D341Med (cell line): Measurements from ENCODE around the gene PZP.
A peak's percentile ranks its signal among the peaks of the same experiment; 100 is the strongest.
"Not testable (repeated sequence)": the region's sequence is repeated elsewhere in the genome, so short reads cannot be mapped to it uniquely, and the experiment has no call there.

ENCODE experiments used
- DNase-seq: peaks from one replicate; pipeline ENCODE4 v3.0.0; 2012; ENCODE audit warnings: low spot score

PZP gene

GRCh38 chr12:9180810-9181209 lies 27.4 kb downstream of the PZP start:
- DNase-seq = no peak

- no peak for DNase-seq
Measured at GRCh38 chr12:9179781-9180180, 28.4 kb downstream of the PZP start.

GRCh38 chr12:9169979-9170634 lies 38.1 kb downstream of the PZP start:
- DNase-seq = no peak

DNA sequence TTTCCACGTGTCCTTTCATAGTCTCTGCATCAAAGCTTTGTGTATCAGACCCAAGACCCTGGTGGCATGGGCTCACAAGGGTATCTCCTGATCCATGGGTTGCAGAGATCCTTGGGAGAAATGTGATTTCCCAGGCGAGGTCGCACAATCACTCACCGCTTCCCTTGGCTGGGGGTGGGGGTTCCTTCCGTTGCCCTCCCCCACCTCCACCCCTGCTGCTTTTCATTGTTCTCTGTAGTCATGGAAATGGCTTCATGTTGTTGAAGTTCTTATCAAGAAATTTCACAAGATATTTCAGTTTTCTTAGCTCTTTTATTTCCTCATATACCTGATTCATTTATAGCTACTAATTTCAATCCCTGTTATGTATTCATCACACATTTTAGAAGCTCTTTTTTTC lies 40.9 kb downstream of the PZP start:
- DNase-seq = not testable (repeated sequence)

DNA sequence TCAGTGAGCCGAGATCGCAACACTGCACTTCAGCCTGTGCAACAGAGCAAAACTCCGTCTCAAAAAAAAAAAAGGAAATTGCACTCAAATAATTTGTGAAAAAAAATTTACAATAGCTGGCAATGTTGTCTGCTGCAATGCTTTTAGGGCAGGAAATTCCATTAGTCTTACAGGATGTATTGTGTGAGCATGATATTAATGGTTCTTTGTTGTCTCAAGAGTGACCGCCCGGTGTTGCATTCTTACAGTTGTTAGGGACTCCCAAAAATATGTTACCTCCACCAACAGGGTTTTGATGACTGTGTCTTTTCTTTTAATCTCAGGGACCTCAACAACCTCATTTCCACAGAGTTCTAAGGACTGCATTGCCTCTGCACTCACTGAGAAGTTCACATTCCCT lies 44.8 kb downstream of the PZP start:
- no peak for DNase-seq

GRCh38 chr12:9156119-9156518 lies 52.1 kb downstream of the PZP start:
- no peak for DNase-seq

GRCh38 chr12:9149372-9149771 lies 58.8 kb downstream of the PZP start:
- DNase-seq = no peak

DNA sequence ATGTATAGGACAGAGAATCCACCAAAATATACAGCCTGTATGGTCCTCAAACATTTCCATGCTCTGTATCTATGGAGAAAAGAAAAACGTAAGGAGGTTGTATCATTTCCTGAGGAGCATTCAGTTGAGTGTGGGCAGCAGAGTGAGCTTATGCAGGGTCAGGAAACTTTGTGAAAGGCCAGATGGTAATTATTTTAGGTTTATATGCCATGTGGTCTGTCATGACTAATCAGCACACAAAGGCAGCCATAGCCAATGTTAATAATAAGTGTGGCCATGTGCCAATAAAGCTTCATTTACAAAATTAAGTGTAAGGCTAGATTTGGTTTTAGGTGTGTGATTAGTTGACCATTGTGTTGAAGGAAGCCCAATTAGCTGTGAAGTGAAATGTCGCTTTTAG lies 59.3 kb downstream of the PZP start:
- no peak for DNase-seq

- no peak for DNase-seq
Measured at GRCh38 chr12:9147461-9147860, 60.7 kb downstream of the PZP start.

DNA sequence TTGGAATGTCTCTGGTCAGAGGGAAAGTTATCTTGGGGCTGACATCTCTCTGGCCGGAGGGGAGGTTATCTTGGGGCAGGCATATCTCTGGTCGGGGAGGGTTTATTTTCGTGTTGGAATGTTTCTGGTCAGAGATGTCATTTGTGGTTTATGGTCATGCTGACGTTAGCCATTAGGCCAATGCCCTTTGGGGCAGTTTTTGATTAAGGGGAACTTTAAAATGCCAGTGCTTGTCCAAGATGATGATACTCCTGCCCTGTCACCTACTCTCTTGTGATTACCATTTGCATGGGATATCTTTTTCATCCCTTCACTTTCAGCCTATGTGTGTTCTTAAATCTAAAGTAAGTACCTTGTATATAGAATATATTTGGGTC lies 63.5 kb downstream of the PZP start:
- no peak for DNase-seq

- no peak for DNase-seq
Measured at GRCh38 chr12:9143929-9144729, 64.1 kb downstream of the PZP start.

DNA sequence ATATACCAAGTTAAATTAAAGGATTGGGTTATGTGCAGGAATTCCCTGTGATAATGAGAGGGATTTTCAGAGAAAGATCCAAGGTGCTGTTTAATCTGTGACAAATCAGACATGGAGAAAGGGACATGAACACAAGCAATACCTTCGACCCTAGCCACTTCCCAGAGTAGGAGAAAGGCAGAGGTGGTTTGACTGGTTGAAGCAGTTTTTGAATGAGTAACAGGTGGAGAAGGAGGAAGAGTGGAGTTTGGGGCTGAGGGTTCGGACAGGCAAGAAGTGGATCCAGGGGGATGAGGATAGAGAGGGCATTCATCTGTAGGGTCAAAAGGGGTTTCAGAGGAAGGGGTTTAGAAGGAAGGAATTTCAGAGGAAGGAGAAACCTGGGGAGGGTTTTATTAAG lies 65.1 kb downstream of the PZP start:
- DNase-seq = no peak

- DNase-seq = not testable (repeated sequence)
Measured at GRCh38 chr12:9139588-9140290, 68.5 kb downstream of the PZP start.

DNA sequence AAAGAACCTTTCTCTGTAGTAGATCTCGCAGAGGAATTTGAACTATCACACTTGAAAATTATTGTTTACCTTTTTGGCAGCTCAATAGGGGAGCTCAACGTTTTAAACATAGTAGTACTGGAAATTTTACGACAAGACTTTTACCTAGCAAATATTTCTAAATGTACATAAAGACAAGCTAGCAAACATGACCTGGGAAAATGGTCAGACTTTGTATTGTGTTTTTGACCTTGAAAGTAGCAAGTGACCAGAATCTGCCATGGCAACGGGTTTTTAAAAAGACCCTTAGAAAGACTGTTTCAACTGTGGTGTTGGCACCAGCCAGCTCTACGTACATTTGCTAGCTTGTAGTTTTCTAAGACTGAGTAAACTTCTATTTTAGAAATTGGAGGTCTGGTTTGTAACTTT lies 72.3 kb downstream of the PZP start:
- no peak for DNase-seq

DNA sequence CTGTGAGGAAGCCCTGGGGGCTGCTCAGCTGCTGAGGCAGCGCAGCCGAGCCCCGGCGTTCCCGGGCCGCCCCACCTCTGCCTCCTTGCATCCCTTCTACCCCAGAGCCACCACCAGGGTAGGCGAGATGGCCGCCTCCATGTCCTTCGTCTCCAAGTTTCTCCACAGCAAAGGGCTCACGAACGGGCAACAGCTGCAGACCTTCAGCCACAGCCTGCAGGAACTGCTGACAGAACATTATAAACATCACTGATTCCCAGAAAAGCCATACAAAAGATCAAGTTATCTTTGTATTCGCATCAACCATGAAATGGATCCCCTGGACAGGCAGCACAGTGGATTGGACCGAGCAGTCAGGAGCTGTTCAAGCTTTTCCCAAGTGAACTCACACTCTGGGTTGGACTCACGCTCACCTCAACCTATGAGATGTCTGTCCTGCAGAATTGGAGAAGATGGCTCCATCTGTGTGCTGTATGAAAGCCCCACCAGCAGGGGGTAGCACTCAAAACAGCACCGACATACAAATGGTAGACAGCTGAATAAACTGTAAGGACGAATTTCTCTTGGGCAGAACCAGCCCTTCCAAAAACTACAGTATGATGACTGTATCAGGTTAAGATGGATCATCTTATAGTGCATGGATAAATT lies 73.1 kb downstream of the PZP start:
- peak; percentile 37 for DNase-seq

DNA sequence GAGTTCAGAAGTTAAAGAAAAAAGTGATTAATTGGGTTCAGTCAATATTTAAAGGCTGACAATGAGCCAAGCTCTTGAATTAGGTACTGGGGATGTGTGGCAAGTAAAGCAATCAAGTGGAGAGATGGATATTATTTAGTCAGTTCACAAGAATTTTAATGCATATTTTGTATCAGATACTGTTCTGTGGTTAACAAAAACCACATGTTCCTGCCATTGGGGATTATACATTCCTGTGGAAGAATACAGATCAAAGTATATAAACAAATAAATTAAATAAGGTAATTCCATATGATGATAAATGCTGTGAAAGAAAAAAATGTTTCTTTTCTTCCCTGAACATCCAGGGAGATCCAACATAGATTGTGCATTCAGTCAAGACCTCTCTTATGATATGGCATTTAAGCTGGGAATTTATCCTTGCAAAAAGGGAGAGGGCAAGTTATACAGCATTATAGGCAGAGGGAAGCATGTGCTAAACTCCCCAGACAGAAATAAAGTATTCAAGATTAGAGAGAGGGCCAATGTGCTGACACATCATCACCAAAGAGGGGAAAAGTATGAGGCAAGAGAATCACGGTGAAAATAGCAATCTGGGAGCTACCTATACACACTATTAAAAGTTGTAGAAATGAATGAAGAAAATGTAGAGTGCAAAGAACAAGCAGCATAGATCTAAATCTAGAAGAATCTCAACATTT lies 74.8 kb downstream of the PZP start:
- DNase-seq = no peak

GRCh38 chr12:9132008-9132535 lies 76.1 kb downstream of the PZP start:
- no peak for DNase-seq

GRCh38 chr12:9130244-9130643 lies 78.0 kb downstream of the PZP start:
- DNase-seq = no peak

DNA sequence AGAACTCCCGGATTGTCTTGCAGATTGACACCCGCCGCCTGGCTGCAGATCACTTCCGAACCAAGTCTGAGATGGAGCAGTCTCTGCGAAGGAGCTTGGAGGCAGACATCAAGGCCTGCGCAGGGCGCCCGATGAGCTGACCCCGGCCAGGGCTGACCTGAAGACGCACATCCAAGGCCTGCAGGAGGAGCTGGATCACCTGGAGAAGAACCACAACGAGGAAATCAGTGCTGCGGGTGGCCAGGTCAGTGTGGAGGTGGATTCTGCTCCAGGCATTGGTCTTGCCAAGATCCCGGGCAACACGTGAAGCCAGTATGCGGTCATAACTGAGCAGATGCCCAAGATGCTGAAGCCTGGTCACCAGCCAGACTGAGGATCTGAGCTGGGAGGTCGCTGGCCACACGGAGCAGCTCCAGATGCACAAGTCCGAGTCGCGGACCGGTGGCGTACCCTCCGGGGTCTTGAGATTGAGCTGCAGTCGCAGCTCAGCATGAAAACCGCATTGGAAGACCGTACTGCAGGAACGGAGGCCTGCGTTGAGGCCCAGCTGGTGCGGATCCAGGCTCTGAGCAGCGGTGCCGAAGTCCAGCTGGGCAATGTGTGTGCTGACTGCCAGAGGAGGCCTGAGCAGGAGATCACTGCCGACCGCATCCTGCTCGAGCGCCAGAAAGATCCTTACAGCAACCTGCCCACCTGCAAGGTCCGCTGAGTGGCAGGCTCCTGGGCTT lies 80.1 kb downstream of the PZP start:
- no peak for DNase-seq

GRCh38 chr12:9127484-9127883 lies 80.7 kb downstream of the PZP start:
- DNase-seq = no peak

DNA sequence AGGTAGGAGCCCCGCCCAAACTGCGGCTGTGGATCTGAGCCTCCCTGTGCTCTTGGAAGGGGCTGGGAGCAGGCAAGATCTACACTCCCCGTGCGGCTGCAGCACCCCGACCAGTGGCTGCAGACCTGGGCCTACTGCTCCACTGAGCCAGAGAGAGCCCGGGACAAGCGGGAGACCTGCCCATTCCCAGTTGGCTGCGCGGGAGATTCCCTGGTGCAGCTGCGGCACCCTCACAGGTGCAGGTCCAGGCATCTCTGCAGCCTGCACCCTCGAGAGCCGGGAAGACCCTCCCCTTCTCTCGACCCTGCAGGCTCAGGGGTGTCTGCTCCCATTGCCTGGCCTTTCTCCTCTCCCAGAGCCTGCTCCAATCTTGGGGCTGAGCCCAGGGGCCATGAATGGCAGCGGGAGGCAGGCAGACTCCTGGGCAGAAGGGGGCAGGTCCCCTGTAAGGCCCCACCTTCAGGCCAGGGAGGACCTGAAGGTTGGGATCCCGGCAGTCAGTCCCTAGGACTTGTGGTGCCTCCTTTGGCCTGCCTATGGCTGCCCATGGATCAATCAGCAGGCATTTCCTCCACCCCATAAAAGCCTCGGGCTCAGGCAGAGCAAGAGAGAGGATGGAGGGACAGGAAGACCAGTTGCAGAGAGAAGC lies 83.7 kb downstream of the PZP start:
- DNase-seq = no peak
